ENCODE results near the gene ZFP1.

DNA sequence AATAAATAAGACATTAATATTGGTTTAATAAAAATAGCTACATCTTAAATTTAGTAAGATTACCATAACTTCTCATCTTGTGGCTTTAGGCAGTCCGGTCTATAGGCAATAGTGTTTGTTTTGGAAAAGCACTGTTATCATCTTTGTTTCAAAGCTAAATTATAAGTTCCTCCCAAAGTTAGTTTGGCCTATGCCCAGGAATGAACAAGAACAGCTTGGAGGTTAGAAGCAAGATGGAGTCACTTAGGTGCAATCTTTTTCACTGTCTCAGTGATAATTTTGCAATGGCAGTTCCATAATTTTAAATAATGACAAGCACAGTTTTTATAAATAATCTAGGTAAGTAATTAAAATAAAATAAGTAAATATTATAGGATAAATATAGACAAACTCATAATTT lies 25.7 kb upstream of the ZFP1 start:
- TF ChIP-seq, protein P1, sequence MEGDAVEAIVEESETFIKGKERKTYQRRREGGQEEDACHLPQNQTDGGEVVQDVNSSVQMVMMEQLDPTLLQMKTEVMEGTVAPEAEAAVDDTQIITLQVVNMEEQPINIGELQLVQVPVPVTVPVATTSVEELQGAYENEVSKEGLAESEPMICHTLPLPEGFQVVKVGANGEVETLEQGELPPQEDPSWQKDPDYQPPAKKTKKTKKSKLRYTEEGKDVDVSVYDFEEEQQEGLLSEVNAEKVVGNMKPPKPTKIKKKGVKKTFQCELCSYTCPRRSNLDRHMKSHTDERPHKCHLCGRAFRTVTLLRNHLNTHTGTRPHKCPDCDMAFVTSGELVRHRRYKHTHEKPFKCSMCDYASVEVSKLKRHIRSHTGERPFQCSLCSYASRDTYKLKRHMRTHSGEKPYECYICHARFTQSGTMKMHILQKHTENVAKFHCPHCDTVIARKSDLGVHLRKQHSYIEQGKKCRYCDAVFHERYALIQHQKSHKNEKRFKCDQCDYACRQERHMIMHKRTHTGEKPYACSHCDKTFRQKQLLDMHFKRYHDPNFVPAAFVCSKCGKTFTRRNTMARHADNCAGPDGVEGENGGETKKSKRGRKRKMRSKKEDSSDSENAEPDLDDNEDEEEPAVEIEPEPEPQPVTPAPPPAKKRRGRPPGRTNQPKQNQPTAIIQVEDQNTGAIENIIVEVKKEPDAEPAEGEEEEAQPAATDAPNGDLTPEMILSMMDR (conservative IDR thresholded peaks at IDR 0.05; ENCODE audit: low read depth, low read length), result no peak
- TF ChIP-seq EZH2 (IDR thresholded peaks at IDR 0.05; ENCODE audit: borderline replicate concordance, low read depth, low read length, poor library complexity, severe bottlenecking), result no peak

Measured in A673 (cell line).